ENCODE measurements around the gene DNAJC4. TPM values are rescaled to one million over a fixed set of nuclear protein-coding genes. Genes with fewer than 3 reads are reported as not detected.

The DNAJC4 gene
- total RNA-seq, 1 donor: 13.1 TPM

GRCh38 chr11:64204080-64204440, 26.3 kb upstream of the DNAJC4 start:
- peaks cover 39% of the 10 kb centered on the region for H3K4me1 ChIP-seq (ENCODE audit: insufficient read depth, low read length)
- no peaks in the 10 kb centered on the region for H3K9me3 ChIP-seq (ENCODE audit: low read depth, low read length)
- H3K4me3 ChIP-seq (ENCODE audit: low read length): no peak overlapping the region
- H3K27me3 ChIP-seq (ENCODE audit: insufficient read depth, low read length): no peaks in the 10 kb centered on the region

GRCh38 chr11:64204464-64204989, 25.8 kb upstream of the DNAJC4 start:
- peaks cover 43% of the 10 kb centered on the region for H3K4me1 ChIP-seq (ENCODE audit: insufficient read depth, low read length)
- no peaks in the 10 kb centered on the region for H3K9me3 ChIP-seq (ENCODE audit: low read depth, low read length)
- no peaks in the 10 kb centered on the region for H3K27me3 ChIP-seq (ENCODE audit: insufficient read depth, low read length)
- no peak overlapping the region for H3K4me3 ChIP-seq (ENCODE audit: low read length)

GRCh38 chr11:64206457-64207255, 23.7 kb upstream of the DNAJC4 start, which contains the start of gene FERMT3:
TSS of gene FERMT3 (plus strand) at chr11:64206721. CDS start at chr11:64207365, 644 bp downstream.
- Histone ChIP-seq H3K9me3 (ENCODE audit: low read depth, low read length) (no peaks in the 10 kb centered on the region), H3K4me1 (ENCODE audit: insufficient read depth, low read length) (peaks cover 49% of the 10 kb centered on the region), H3K4me3 (ENCODE audit: low read length) (peak within 1 kb of the TSS; percentile 81), H3K27me3 (ENCODE audit: insufficient read depth, low read length) (no peaks in the 10 kb centered on the region)

GRCh38 chr11:64207256-64208085, 22.9 kb upstream of the DNAJC4 start:
- Histone ChIP-seq H3K4me1 (ENCODE audit: insufficient read depth, low read length) (peaks cover 49% of the 10 kb centered on the region), H3K4me3 (ENCODE audit: low read length) (peak overlapping the region; percentile 81)

GRCh38 chr11:64208086-64208795, 22.1 kb upstream of the DNAJC4 start:
- Histone ChIP-seq H3K9me3 (ENCODE audit: low read depth, low read length) (no peaks in the 10 kb centered on the region), H3K27me3 (ENCODE audit: insufficient read depth, low read length) (no peaks in the 10 kb centered on the region), H3K4me3 (ENCODE audit: low read length) (peak overlapping the region; percentile 81), H3K4me1 (ENCODE audit: insufficient read depth, low read length) (peaks cover 49% of the 10 kb centered on the region)

More at GRCh38 chr11:64207256-64208085, 22.9 kb upstream of the DNAJC4 start:
- H3K27me3 ChIP-seq (ENCODE audit: insufficient read depth, low read length): no peaks in the 10 kb centered on the region
- H3K9me3 ChIP-seq (ENCODE audit: low read depth, low read length): no peaks in the 10 kb centered on the region

GRCh38 chr11:64208796-64209562, 21.4 kb upstream of the DNAJC4 start:
- H3K9me3 ChIP-seq (ENCODE audit: low read depth, low read length): no peaks in the 10 kb centered on the region
- peaks cover 49% of the 10 kb centered on the region for H3K4me1 ChIP-seq (ENCODE audit: insufficient read depth, low read length)
- H3K4me3 ChIP-seq (ENCODE audit: low read length): no peak overlapping the region
- no peaks in the 10 kb centered on the region for H3K27me3 ChIP-seq (ENCODE audit: insufficient read depth, low read length)

- no peaks in the 10 kb centered on the region for H3K9me3 ChIP-seq (ENCODE audit: low read depth, low read length)
- H3K4me1 ChIP-seq (ENCODE audit: insufficient read depth, low read length): peaks cover 43% of the 10 kb centered on the region
- H3K4me3 ChIP-seq (ENCODE audit: low read length): no peak overlapping the region
- no peaks in the 10 kb centered on the region for H3K27me3 ChIP-seq (ENCODE audit: insufficient read depth, low read length)
Measured at GRCh38 chr11:64209563-64209843, 20.8 kb upstream of the DNAJC4 start.

GRCh38 chr11:64210301-64211020, 19.9 kb upstream of the DNAJC4 start:
- no peaks in the 10 kb centered on the region for H3K9me3 ChIP-seq (ENCODE audit: low read depth, low read length)
- H3K27me3 ChIP-seq (ENCODE audit: insufficient read depth, low read length): no peaks in the 10 kb centered on the region
- H3K4me3 ChIP-seq (ENCODE audit: low read length): no peak overlapping the region
- peaks cover 34% of the 10 kb centered on the region for H3K4me1 ChIP-seq (ENCODE audit: insufficient read depth, low read length)

- H3K4me3 ChIP-seq (ENCODE audit: low read length): no peak overlapping the region
- peaks cover 25% of the 10 kb centered on the region for H3K4me1 ChIP-seq (ENCODE audit: insufficient read depth, low read length)
- H3K9me3 ChIP-seq (ENCODE audit: low read depth, low read length): no peaks in the 10 kb centered on the region
- H3K27me3 ChIP-seq (ENCODE audit: insufficient read depth, low read length): no peaks in the 10 kb centered on the region
Measured at GRCh38 chr11:64211181-64211872, 19.0 kb upstream of the DNAJC4 start.

GRCh38 chr11:64216879-64217278, 13.5 kb upstream of the DNAJC4 start:
- Histone ChIP-seq H3K4me3 (ENCODE audit: low read length) (no peak overlapping the region), H3K4me1 (ENCODE audit: insufficient read depth, low read length) (no peaks in the 10 kb centered on the region)

GRCh38 chr11:64218628-64219353, 11.6 kb upstream of the DNAJC4 start:
- Histone ChIP-seq H3K4me3 (ENCODE audit: low read length) (no peak overlapping the region), H3K4me1 (ENCODE audit: insufficient read depth, low read length) (no peaks in the 10 kb centered on the region), H3K9me3 (ENCODE audit: low read depth, low read length) (no peaks in the 10 kb centered on the region), H3K27me3 (ENCODE audit: insufficient read depth, low read length) (no peaks in the 10 kb centered on the region)

More at GRCh38 chr11:64216879-64217278, 13.5 kb upstream of the DNAJC4 start:
- no peaks in the 10 kb centered on the region for H3K27me3 ChIP-seq (ENCODE audit: insufficient read depth, low read length)
- no peaks in the 10 kb centered on the region for H3K9me3 ChIP-seq (ENCODE audit: low read depth, low read length)

GRCh38 chr11:64219354-64219684, 11.0 kb upstream of the DNAJC4 start:
- no peaks in the 10 kb centered on the region for H3K9me3 ChIP-seq (ENCODE audit: low read depth, low read length)
- no peak overlapping the region for H3K4me3 ChIP-seq (ENCODE audit: low read length)
- H3K4me1 ChIP-seq (ENCODE audit: insufficient read depth, low read length): no peaks in the 10 kb centered on the region
- no peaks in the 10 kb centered on the region for H3K27me3 ChIP-seq (ENCODE audit: insufficient read depth, low read length)

GRCh38 chr11:64219755-64220154, 10.6 kb upstream of the DNAJC4 start:
- H3K9me3 ChIP-seq (ENCODE audit: low read depth, low read length): no peaks in the 10 kb centered on the region
- H3K4me1 ChIP-seq (ENCODE audit: insufficient read depth, low read length): peaks cover 4% of the 10 kb centered on the region
- H3K4me3 ChIP-seq (ENCODE audit: low read length): no peak overlapping the region
- no peaks in the 10 kb centered on the region for H3K27me3 ChIP-seq (ENCODE audit: insufficient read depth, low read length)

Data from mononuclear cell (primary cell).